GM23338 (cell line): ENCODE results near the gene NCK2. TPM values are rescaled to one million over a fixed set of nuclear protein-coding genes. Genes with fewer than 3 reads are reported as not detected.

Source experiments
- ATAC-seq: fragments of 200-7000 bp; cut with Tn5 transposase; 3 replicates; pipeline ENCODE4 v1.9.1; 2020
- DNase-seq: peaks from one replicate; pipeline ENCODE4 v3.0.0-alpha.2; 2015; ENCODE audit warnings: low spot score
- H2AFZ ChIP-seq: fragments of 200-600 bp; sonication (generic); 2 replicates; pipeline ENCODE4 v1.8.0; 2016; ENCODE audit warnings: antibody characterized with exemption, mild to moderate bottlenecking, moderate library complexity
- H3F3A ChIP-seq: fragments of 200-600 bp; sonication (generic); replicated peaks from 2 replicates; pipeline ENCODE4 v1.8.0; 2017; ENCODE audit warnings: antibody characterized with exemption, mixed run types, low read depth
- H3K27ac ChIP-seq: fragments of 200-600 bp; sonication (generic); 2 replicates; pipeline ENCODE4 v1.6.1; 2016; ENCODE audit warnings: low read depth
- H3K27me3 ChIP-seq: fragments of 200-600 bp; sonication (generic); 2 replicates; pipeline ENCODE4 v1.8.0; 2016; ENCODE audit warnings: mild to moderate bottlenecking, mixed run types, moderate library complexity; ENCODE audit not compliant: insufficient read depth
- H3K36me3 ChIP-seq: fragments of 200-600 bp; sonication (generic); 2 replicates; pipeline ENCODE4 v1.8.0; 2016; ENCODE audit warnings: mild to moderate bottlenecking; ENCODE audit not compliant: insufficient read depth
- H3K4me1 ChIP-seq: fragments of 200-600 bp; sonication (generic); 2 replicates; pipeline ENCODE4 v1.8.0; 2016; ENCODE audit warnings: mild to moderate bottlenecking, moderate library complexity; ENCODE audit not compliant: insufficient read depth
- H3K4me2 ChIP-seq: fragments of 200-600 bp; sonication (generic); 2 replicates; pipeline ENCODE4 v1.7.1; 2017; ENCODE audit warnings: mixed run types
- H3K4me3 ChIP-seq: fragments of 200-600 bp; sonication (generic); 2 replicates; pipeline ENCODE4 v1.6.1; 2016; ENCODE audit warnings: mixed run types
- H3K79me2 ChIP-seq: fragments of 200-600 bp; sonication (generic); replicated peaks from 2 replicates; pipeline ENCODE4 v1.8.0; 2017; ENCODE audit warnings: mild to moderate bottlenecking; ENCODE audit not compliant: insufficient read depth
- H3K9me2 ChIP-seq: fragments of 200-600 bp; sonication (generic); 2 replicates; pipeline ENCODE4 v1.8.0; 2017; ENCODE audit not compliant: insufficient read depth
- H4K20me1 ChIP-seq: fragments of 200-600 bp; sonication (generic); replicated peaks from 2 replicates; pipeline ENCODE4 v1.8.0; 2017; ENCODE audit warnings: mild to moderate bottlenecking; ENCODE audit not compliant: insufficient read depth
- H3K27ac Mint-ChIP-seq: 2 replicates; pipeline ENCODE4 v1.8.0; 2020; ENCODE audit warnings: inconsistent platforms, mild to moderate bottlenecking, moderate library complexity, mixed read lengths
- H3K27me3 Mint-ChIP-seq: 3 replicates; pipeline ENCODE4 v1.8.0; 2022; ENCODE audit warnings: low read depth, mild to moderate bottlenecking, moderate library complexity, mixed read lengths, inconsistent platforms; ENCODE audit not compliant: insufficient read depth, poor library complexity
- H3K36me3 Mint-ChIP-seq: 3 replicates; pipeline ENCODE4 v1.8.0; 2021; ENCODE audit warnings: low read depth, mild to moderate bottlenecking, inconsistent platforms, moderate library complexity, mixed read lengths
- H3K4me1 Mint-ChIP-seq: 3 replicates; pipeline ENCODE4 v1.8.0; 2020; ENCODE audit warnings: mild to moderate bottlenecking, inconsistent platforms, mixed read lengths
- H3K4me3 Mint-ChIP-seq: 3 replicates; pipeline ENCODE4 v1.8.0; 2021; ENCODE audit warnings: moderate library complexity, mild to moderate bottlenecking, inconsistent platforms, mixed read lengths
- H3K9me3 Mint-ChIP-seq: 3 replicates; pipeline ENCODE4 v1.8.0; 2020; ENCODE audit warnings: moderate library complexity, mild to moderate bottlenecking, inconsistent platforms, mixed read lengths
- CREB1 ChIP-seq: fragments of 250-450 bp; sonication (Bioruptor Pico); IDR thresholded peaks from 2 replicates; pipeline ENCODE4 v1.5.0; 2020; ENCODE audit warnings: low read depth, mild to moderate bottlenecking, moderate library complexity
- EZH2 ChIP-seq: fragments of 200-600 bp; sonication (generic); IDR thresholded peaks from one replicate; pipeline ENCODE4 v1.8.0; 2017; ENCODE audit warnings: antibody characterized with exemption, mild to moderate bottlenecking, low read depth; ENCODE audit not compliant: unreplicated experiment
- EZH2phosphoT487 ChIP-seq: fragments of 200-600 bp; sonication (generic); IDR thresholded peaks from one replicate; pipeline ENCODE4 v1.8.1; 2018; ENCODE audit warnings: antibody characterized with exemption; ENCODE audit not compliant: unreplicated experiment
- JUNB ChIP-seq: IDR thresholded peaks from one replicate; pipeline ENCODE4 v1.6.1; 2016; ENCODE audit warnings: antibody characterized with exemption; ENCODE audit not compliant: unreplicated experiment
- NANOG ChIP-seq: IDR thresholded peaks from 2 replicates; pipeline ENCODE4 v1.6.1; 2016; ENCODE audit warnings: antibody characterized with exemption, borderline replicate concordance
- POLR2AphosphoS5 ChIP-seq: IDR thresholded peaks from 2 replicates; pipeline ENCODE4 v1.6.1; 2016; ENCODE audit warnings: antibody characterized with exemption, low read depth
- STAT1 ChIP-seq: IDR thresholded peaks from one replicate; pipeline ENCODE4 v1.6.1; 2016; ENCODE audit warnings: antibody characterized with exemption; ENCODE audit not compliant: unreplicated experiment
- ZNF114 ChIP-seq: fragments of 250-450 bp; sonication (Bioruptor Pico); IDR thresholded peaks from 2 replicates; pipeline ENCODE4 v1.5.0; 2020; ENCODE audit warnings: mild to moderate bottlenecking, moderate library complexity
- ZNF331 ChIP-seq: fragments of 250-450 bp; sonication (Bioruptor Pico); IDR thresholded peaks from 2 replicates; pipeline ENCODE4 v1.5.0; 2020; ENCODE audit warnings: low read depth, mild to moderate bottlenecking, moderate library complexity
- polyA plus RNA-seq: library from polyadenylated mRNA; unstranded; fragments of >200 nt; fragmentation: Nextera tagmentation; extraction: Ambion mirVana; gene quantifications from 2 replicates; pipeline ENCODE4 v1.2.1, GENCODE V29; 2016
- total RNA-seq: library from RNA; depleted of rRNA; stranded (reverse); fragments of >200 nt; shearing (Covaris generic); gene quantifications from 2 replicates; pipeline ENCODE4 v1.2.3, GENCODE V29; 2014
- TF ChIP-seq, protein P1 (sequence below): fragments of 250-450 bp; sonication (Bioruptor Pico); IDR thresholded peaks from 2 replicates; pipeline ENCODE4 v1.5.0; 2020; ENCODE audit warnings: mild to moderate bottlenecking, moderate library complexity
- TF ChIP-seq, protein P2 (sequence below): IDR thresholded peaks from one replicate; pipeline ENCODE4 v1.6.1; 2018; ENCODE audit warnings: antibody characterized with exemption; ENCODE audit not compliant: unreplicated experiment
- TF ChIP-seq, protein P3 (sequence below), 2 experiments: fragments of 200-600 bp in 1 of 2; sonication (generic) in 1 of 2; conservative IDR thresholded peaks; 2 replicates each; pipeline versions ENCODE4 v1.5.1 to v1.6.1; 2016 to 2017; ENCODE audit warnings: antibody characterized with exemption in 2 of 2, low read depth in 2 of 2, mild to moderate bottlenecking in 2 of 2, moderate library complexity in 1 of 2
- TF ChIP-seq, protein P4 (sequence below): IDR thresholded peaks from 2 replicates; pipeline ENCODE4 v1.6.1; 2016; ENCODE audit warnings: antibody characterized with exemption

NCK2 gene
- total and polyA plus RNA-seq, 2 experiments from 2014 or later: 26.9 to 59.9 TPM

DNA sequence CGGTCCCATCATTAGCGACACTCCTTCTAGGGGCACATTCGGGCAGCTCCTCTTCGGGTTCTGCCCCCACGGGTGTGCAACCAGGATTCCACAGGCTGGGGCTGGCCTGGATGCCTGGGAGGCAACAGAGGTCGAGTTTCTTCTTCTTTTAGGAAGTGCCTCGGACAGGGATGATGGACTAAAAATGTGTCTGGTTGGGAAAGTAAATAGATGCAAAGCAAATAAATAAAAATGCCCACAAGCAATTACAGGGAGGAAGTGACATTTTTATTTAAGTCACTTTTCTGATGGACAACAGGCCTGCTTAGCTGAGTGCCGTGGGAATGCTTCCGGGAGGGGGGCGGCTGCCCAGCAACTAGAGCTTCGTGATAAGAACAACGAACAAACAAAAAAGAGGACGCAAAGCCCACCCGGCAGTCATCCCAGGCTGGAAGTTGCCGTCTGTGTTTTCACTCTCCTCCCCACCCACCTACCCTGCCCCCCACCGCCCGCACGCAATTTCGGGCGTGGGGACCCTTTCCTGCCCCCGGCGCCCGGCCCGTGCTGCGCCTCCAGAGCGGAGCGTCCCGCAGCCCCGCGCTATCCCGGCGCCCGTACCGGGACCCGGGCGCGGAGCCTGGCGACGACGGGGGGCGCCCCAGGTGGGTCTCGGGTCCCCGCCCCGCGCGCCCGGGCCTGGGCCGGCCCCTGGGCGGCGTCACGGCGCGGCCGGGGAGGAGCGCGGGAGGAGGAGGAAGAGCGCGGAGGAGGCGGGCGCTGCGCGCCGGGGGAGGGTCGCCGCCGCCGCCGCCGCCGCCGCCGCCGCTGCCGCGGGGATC lies 412 bp upstream of the NCK2 start:
- Histone ChIP-seq H3K4me1 (peaks cover 27% of the 10 kb centered on the region), H3K4me3 (peak overlapping the region; percentile 57), H4K20me1 (peaks cover 24% of the 10 kb centered on the region), H3K36me3 (no peaks in the 10 kb centered on the region), H2AFZ (peak overlapping the region; percentile 78), H3K27ac (no peak overlapping the region), H3K9me2 (no peaks in the 10 kb centered on the region), H3K4me2 (peak overlapping the region; percentile 86), H3F3A (peaks cover 11% of the 10 kb centered on the region; the same call in 1 of the 2 replicates), H3K79me2 (peaks cover 39% of the 10 kb centered on the region), H3K27me3 (no peaks in the 10 kb centered on the region)
- no peaks in the 10 kb centered on the region for H3K9me3 Mint-ChIP-seq
- peaks cover 5% of the 10 kb centered on the region; the same call in 1 of the 3 replicates for H3K36me3 Mint-ChIP-seq
- TF ChIP-seq EZH2phosphoT487 (no peak), NANOG (no peak), CREB1 (CRISPR knock-in tag) (no peak), ZNF114 (CRISPR knock-in tag) (no peak), EZH2 (no peak), JUNB (no peak), ZNF331 (CRISPR knock-in tag) (no peak), POLR2AphosphoS5 (no peak; the same call in 1 of the 2 replicates), STAT1 (no peak)
- TF ChIP-seq, protein P1, sequence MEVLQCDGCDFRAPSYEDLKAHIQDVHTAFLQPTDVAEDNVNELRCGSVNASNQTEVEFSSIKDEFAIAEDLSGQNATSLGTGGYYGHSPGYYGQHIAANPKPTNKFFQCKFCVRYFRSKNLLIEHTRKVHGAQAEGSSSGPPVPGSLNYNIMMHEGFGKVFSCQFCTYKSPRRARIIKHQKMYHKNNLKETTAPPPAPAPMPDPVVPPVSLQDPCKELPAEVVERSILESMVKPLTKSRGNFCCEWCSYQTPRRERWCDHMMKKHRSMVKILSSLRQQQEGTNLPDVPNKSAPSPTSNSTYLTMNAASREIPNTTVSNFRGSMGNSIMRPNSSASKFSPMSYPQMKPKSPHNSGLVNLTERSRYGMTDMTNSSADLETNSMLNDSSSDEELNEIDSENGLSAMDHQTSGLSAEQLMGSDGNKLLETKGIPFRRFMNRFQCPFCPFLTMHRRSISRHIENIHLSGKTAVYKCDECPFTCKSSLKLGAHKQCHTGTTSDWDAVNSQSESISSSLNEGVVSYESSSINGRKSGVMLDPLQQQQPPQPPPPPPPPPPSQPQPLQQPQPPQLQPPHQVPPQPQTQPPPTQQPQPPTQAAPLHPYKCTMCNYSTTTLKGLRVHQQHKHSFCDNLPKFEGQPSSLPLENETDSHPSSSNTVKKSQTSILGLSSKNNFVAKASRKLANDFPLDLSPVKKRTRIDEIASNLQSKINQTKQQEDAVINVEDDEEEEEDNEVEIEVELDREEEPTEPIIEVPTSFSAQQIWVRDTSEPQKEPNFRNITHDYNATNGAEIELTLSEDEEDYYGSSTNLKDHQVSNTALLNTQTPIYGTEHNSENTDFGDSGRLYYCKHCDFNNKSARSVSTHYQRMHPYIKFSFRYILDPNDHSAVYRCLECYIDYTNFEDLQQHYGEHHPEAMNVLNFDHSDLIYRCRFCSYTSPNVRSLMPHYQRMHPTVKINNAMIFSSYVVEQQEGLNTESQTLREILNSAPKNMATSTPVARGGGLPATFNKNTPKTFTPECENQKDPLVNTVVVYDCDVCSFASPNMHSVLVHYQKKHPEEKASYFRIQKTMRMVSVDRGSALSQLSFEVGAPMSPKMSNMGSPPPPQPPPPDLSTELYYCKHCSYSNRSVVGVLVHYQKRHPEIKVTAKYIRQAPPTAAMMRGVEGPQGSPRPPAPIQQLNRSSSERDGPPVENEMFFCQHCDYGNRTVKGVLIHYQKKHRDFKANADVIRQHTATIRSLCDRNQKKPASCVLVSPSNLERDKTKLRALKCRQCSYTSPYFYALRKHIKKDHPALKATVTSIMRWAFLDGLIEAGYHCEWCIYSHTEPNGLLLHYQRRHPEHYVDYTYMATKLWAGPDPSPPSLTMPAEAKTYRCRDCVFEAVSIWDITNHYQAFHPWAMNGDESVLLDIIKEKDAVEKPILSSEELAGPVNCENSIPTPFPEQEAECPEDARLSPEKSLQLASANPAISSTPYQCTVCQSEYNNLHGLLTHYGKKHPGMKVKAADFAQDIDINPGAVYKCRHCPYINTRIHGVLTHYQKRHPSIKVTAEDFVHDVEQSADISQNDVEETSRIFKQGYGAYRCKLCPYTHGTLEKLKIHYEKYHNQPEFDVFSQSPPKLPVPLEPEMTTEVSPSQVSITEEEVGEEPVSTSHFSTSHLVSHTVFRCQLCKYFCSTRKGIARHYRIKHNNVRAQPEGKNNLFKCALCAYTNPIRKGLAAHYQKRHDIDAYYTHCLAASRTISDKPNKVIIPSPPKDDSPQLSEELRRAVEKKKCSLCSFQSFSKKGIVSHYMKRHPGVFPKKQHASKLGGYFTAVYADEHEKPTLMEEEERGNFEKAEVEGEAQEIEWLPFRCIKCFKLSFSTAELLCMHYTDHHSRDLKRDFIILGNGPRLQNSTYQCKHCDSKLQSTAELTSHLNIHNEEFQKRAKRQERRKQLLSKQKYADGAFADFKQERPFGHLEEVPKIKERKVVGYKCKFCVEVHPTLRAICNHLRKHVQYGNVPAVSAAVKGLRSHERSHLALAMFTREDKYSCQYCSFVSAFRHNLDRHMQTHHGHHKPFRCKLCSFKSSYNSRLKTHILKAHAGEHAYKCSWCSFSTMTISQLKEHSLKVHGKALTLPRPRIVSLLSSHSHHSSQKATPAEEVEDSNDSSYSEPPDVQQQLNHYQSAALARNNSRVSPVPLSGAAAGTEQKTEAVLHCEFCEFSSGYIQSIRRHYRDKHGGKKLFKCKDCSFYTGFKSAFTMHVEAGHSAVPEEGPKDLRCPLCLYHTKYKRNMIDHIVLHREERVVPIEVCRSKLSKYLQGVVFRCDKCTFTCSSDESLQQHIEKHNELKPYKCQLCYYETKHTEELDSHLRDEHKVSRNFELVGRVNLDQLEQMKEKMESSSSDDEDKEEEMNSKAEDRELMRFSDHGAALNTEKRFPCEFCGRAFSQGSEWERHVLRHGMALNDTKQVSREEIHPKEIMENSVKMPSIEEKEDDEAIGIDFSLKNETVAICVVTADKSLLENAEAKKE (CRISPR knock-in tag): no peak
- TF ChIP-seq, protein P2, sequence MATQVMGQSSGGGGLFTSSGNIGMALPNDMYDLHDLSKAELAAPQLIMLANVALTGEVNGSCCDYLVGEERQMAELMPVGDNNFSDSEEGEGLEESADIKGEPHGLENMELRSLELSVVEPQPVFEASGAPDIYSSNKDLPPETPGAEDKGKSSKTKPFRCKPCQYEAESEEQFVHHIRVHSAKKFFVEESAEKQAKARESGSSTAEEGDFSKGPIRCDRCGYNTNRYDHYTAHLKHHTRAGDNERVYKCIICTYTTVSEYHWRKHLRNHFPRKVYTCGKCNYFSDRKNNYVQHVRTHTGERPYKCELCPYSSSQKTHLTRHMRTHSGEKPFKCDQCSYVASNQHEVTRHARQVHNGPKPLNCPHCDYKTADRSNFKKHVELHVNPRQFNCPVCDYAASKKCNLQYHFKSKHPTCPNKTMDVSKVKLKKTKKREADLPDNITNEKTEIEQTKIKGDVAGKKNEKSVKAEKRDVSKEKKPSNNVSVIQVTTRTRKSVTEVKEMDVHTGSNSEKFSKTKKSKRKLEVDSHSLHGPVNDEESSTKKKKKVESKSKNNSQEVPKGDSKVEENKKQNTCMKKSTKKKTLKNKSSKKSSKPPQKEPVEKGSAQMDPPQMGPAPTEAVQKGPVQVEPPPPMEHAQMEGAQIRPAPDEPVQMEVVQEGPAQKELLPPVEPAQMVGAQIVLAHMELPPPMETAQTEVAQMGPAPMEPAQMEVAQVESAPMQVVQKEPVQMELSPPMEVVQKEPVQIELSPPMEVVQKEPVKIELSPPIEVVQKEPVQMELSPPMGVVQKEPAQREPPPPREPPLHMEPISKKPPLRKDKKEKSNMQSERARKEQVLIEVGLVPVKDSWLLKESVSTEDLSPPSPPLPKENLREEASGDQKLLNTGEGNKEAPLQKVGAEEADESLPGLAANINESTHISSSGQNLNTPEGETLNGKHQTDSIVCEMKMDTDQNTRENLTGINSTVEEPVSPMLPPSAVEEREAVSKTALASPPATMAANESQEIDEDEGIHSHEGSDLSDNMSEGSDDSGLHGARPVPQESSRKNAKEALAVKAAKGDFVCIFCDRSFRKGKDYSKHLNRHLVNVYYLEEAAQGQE: no peak
- TF ChIP-seq, protein P3, sequence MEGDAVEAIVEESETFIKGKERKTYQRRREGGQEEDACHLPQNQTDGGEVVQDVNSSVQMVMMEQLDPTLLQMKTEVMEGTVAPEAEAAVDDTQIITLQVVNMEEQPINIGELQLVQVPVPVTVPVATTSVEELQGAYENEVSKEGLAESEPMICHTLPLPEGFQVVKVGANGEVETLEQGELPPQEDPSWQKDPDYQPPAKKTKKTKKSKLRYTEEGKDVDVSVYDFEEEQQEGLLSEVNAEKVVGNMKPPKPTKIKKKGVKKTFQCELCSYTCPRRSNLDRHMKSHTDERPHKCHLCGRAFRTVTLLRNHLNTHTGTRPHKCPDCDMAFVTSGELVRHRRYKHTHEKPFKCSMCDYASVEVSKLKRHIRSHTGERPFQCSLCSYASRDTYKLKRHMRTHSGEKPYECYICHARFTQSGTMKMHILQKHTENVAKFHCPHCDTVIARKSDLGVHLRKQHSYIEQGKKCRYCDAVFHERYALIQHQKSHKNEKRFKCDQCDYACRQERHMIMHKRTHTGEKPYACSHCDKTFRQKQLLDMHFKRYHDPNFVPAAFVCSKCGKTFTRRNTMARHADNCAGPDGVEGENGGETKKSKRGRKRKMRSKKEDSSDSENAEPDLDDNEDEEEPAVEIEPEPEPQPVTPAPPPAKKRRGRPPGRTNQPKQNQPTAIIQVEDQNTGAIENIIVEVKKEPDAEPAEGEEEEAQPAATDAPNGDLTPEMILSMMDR (conservative IDR thresholded peaks at IDR 0.05; ENCODE audit: low read depth in 2 of 2): no peak
- TF ChIP-seq, protein P4, sequence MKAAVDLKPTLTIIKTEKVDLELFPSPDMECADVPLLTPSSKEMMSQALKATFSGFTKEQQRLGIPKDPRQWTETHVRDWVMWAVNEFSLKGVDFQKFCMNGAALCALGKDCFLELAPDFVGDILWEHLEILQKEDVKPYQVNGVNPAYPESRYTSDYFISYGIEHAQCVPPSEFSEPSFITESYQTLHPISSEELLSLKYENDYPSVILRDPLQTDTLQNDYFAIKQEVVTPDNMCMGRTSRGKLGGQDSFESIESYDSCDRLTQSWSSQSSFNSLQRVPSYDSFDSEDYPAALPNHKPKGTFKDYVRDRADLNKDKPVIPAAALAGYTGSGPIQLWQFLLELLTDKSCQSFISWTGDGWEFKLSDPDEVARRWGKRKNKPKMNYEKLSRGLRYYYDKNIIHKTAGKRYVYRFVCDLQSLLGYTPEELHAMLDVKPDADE: no peak
- peaks cover 11% of the 10 kb centered on the region for H3K27me3 Mint-ChIP-seq
- peak; percentile 61 for ATAC-seq
- H3K4me3 Mint-ChIP-seq: peak overlapping the region; percentile 82
- peak; percentile 72 for DNase-seq
- peaks cover 43% of the 10 kb centered on the region for H3K4me1 Mint-ChIP-seq
- H3K27ac Mint-ChIP-seq: peak overlapping the region; percentile 30; the same call in 1 of the 2 replicates
